Natural killer cell (primary cell): Measurements from ENCODE around the gene SV2C. TPM values are rescaled to one million over a fixed set of nuclear protein-coding genes. Genes with fewer than 3 reads are reported as not detected.

ENCODE experiments used
- ATAC-seq, 3 donors: fragments of 150-1000 bp in 2 of 3; fragments of 200-7000 bp in 1 of 3; cut with Tn5 transposase; 1 replicate in 1 of 3; 2 replicates in 2 of 3; pipeline ENCODE4 v1.10.0; 2021; ENCODE audit warnings: mild to moderate bottlenecking in 2 of 3, moderate library complexity in 2 of 3
- DNase-seq, 2 donors: peaks; one replicate each; pipeline versions ENCODE4 v3.0.0 to v3.0.0-alpha.2; 2013 to 2021; ENCODE audit warnings: mixed read lengths in 1 of 2
- H3K27ac ChIP-seq: one replicate; pipeline ENCODE4 v1.5.1; 2013; ENCODE audit warnings: mild to moderate bottlenecking, low read length
- H3K27me3 ChIP-seq: one replicate; pipeline ENCODE4 v1.6.1; 2013; ENCODE audit warnings: low read length; ENCODE audit not compliant: control insufficient read depth, insufficient read depth
- H3K36me3 ChIP-seq: one replicate; pipeline ENCODE4 v1.6.1; 2013; ENCODE audit warnings: low read length; ENCODE audit not compliant: control insufficient read depth, insufficient read depth
- H3K4me1 ChIP-seq: one replicate; pipeline ENCODE4 v1.6.1; 2013; ENCODE audit warnings: low read length; ENCODE audit not compliant: control insufficient read depth, insufficient read depth
- H3K4me3 ChIP-seq: one replicate; pipeline ENCODE4 v1.5.1; 2013; ENCODE audit warnings: low read length
- H3K9me3 ChIP-seq: one replicate; pipeline ENCODE4 v1.6.1; 2013; ENCODE audit warnings: low read length; ENCODE audit not compliant: control insufficient read depth, insufficient read depth
- H3K27ac Mint-ChIP-seq, 2 donors: one replicate each; pipeline ENCODE4 v1.8.0; 2022; ENCODE audit warnings: mild to moderate bottlenecking in 2 of 2, mixed read lengths in 2 of 2, moderate library complexity in 1 of 2
- H3K27me3 Mint-ChIP-seq, 2 donors: one replicate each; pipeline ENCODE4 v1.8.0; 2022; ENCODE audit warnings: low read depth in 2 of 2, mixed read lengths in 2 of 2
- H3K36me3 Mint-ChIP-seq: one replicate; pipeline ENCODE4 v1.8.0; 2022; ENCODE audit warnings: mixed read lengths
- H3K4me1 Mint-ChIP-seq, 2 donors: one replicate each; pipeline ENCODE4 v1.8.0; 2022; ENCODE audit warnings: mixed read lengths in 2 of 2
- H3K4me3 Mint-ChIP-seq: one replicate; pipeline ENCODE4 v1.8.0; 2022; ENCODE audit warnings: mild to moderate bottlenecking, moderate library complexity, mixed read lengths
- H3K9me3 Mint-ChIP-seq, 2 donors: one replicate each; pipeline ENCODE4 v1.8.0; 2022; ENCODE audit warnings: mixed read lengths in 2 of 2
- WGBS: methylation state at CpG from one replicate; pipeline ENCODE4 v1.1.7; 2013; ENCODE audit warnings: missing lambda C conversion rate; ENCODE audit not compliant: insufficient coverage; 5-methylcytosine and 5-hydroxymethylcytosine counted together
- intact Hi-C: fragments of 100-400 bp; cut with micrococcal nuclease; formaldehyde crosslinking; loops from one replicate; pipeline ENCODE4 v1.14.2; 2022
- total RNA-seq, 4 donors: library from RNA; stranded (reverse); fragments of 120-200 nt in 1 of 4; gene quantifications; one replicate each; pipeline versions ENCODE4 v1.2.3 to v1.2.4, GENCODE V29; 2013 to 2022
- TF ChIP-seq, protein P1 (sequence below): fragments of 200-600 bp; IDR thresholded peaks from one replicate; pipeline ENCODE4 v1.8.0; 2022; ENCODE audit warnings: antibody characterized with exemption

SV2C gene
- total RNA-seq, 3 donors from 2014 or later (not counting 1 experiment from before 2014, with no cell fraction given): not detected

DNA sequence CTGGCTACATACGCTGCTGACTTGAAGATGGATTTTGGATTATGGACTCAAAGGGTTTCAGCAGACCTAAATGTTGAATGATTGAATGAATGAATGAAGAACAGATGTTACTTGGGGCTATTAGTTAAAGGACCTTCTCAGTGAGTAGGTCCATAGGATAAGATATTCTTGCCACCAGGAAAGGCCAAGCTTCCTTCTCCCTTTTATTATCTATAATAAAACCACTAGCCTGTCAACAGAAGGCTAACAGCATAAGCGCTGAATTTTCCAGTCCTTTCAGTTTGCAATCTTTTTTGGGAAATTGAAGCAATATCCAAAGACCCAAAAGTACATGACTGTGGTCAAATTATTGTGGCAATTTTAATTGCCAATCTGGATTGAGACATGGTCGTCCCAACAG, 113.3 kb downstream of the SV2C start:
- no peaks in the 10 kb centered on the region for H3K36me3 ChIP-seq
- no peaks in the 10 kb centered on the region for H3K27me3 ChIP-seq
- 97% methylated on average over 3 of the region's 3 CpGs for WGBS
- no peaks in the 10 kb centered on the region for H3K36me3 Mint-ChIP-seq
- intact Hi-C loops: no loop called here
- no peak for ATAC-seq
- H3K4me3 ChIP-seq: no peak overlapping the region
- peaks cover 10 to 24% of the 10 kb centered on the region in 2 donors for H3K27me3 Mint-ChIP-seq
- H3K4me1 ChIP-seq: no peaks in the 10 kb centered on the region
- no peak overlapping the region for H3K27ac ChIP-seq
- H3K9me3 ChIP-seq: no peaks in the 10 kb centered on the region
- TF ChIP-seq, protein P1, sequence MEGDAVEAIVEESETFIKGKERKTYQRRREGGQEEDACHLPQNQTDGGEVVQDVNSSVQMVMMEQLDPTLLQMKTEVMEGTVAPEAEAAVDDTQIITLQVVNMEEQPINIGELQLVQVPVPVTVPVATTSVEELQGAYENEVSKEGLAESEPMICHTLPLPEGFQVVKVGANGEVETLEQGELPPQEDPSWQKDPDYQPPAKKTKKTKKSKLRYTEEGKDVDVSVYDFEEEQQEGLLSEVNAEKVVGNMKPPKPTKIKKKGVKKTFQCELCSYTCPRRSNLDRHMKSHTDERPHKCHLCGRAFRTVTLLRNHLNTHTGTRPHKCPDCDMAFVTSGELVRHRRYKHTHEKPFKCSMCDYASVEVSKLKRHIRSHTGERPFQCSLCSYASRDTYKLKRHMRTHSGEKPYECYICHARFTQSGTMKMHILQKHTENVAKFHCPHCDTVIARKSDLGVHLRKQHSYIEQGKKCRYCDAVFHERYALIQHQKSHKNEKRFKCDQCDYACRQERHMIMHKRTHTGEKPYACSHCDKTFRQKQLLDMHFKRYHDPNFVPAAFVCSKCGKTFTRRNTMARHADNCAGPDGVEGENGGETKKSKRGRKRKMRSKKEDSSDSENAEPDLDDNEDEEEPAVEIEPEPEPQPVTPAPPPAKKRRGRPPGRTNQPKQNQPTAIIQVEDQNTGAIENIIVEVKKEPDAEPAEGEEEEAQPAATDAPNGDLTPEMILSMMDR: no peak
- no peaks in the 10 kb centered on the region for H3K9me3 Mint-ChIP-seq
- no peak overlapping the region for H3K4me3 Mint-ChIP-seq
- no peak for DNase-seq
- peaks cover 0 to 6% of the 10 kb centered on the region in 2 donors for H3K4me1 Mint-ChIP-seq
- H3K27ac Mint-ChIP-seq: no peak overlapping the region

DNA sequence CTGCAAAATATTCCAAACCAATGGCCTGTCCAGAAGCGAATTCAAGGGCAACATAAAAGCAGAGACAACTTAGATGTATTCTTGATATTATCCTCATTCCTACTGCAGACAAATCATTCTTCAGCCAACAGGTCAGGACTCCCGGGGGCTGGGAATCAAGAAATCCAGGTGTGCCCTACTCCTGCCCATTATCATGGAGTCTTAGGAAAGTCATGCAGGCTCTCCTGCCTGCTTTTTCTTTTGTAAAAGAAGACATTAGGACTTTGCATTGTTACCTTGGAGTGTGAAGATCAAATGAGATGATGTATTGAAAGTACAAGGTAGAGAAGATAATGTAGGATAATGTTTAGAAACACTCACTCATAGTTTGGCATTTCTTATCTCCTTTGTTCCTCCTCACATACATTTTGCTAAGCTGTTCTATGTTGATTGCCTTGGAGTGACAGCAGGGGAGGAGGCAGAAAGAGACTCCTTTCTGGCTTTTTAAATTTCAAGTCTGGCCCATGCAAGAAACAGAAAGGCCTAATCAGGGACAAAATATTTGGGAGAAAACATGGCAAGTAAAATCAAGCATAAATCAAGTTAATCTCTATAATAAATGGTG, 113.8 kb downstream of the SV2C start:
- no peaks in the 10 kb centered on the region for H3K9me3 Mint-ChIP-seq
- H3K36me3 Mint-ChIP-seq: no peaks in the 10 kb centered on the region
- Histone ChIP-seq H3K27me3 (no peaks in the 10 kb centered on the region), H3K4me3 (no peak overlapping the region), H3K9me3 (no peaks in the 10 kb centered on the region), H3K36me3 (no peaks in the 10 kb centered on the region), H3K27ac (no peak overlapping the region), H3K4me1 (no peaks in the 10 kb centered on the region)
- intact Hi-C loops: no loop called here
- H3K27me3 Mint-ChIP-seq: peaks cover 10 to 24% of the 10 kb centered on the region in 2 donors
- peaks cover 0 to 6% of the 10 kb centered on the region in 2 donors for H3K4me1 Mint-ChIP-seq
- H3K27ac Mint-ChIP-seq: no peak overlapping the region
- TF ChIP-seq, protein P1: no peak
- H3K4me3 Mint-ChIP-seq: no peak overlapping the region
- no peak for ATAC-seq
- 88% methylated on average over 2 of the region's 2 CpGs for WGBS
- DNase-seq: no peak

DNA sequence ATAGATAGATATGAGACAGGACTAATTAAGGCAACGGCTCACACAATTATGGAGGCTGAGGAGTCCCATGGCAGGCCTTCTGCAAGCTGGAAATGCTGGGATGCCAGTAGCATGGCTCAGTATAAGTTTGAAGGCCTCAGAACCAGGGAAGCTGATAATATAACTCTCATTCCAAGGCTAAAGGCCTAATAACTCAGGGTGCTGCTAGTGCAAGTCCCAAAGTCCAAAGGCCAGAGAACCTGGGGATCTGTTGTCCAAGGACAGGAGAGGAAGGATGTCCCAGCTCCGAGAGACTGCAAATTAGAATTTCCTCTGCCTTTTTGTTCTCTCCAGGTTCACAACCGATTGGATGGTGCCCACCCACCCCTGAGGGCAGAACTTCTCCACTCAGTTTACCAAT, 114.5 kb downstream of the SV2C start:
- Mint-ChIP-seq H3K27ac (no peak overlapping the region), H3K4me1 (peaks cover 0 to 6% of the 10 kb centered on the region in 2 donors), H3K9me3 (no peaks in the 10 kb centered on the region), H3K36me3 (no peaks in the 10 kb centered on the region), H3K4me3 (no peak overlapping the region), H3K27me3 (peaks cover 10 to 22% of the 10 kb centered on the region in 2 donors)
- H3K36me3 ChIP-seq: no peaks in the 10 kb centered on the region
- TF ChIP-seq, protein P1: no peak
- no peaks in the 10 kb centered on the region for H3K4me1 ChIP-seq
- no peaks in the 10 kb centered on the region for H3K9me3 ChIP-seq
- no peak overlapping the region for H3K4me3 ChIP-seq
- DNase-seq (no peak), ATAC-seq (no peak)
- WGBS: 96% methylated on average over 3 of the region's 3 CpGs
- no peaks in the 10 kb centered on the region for H3K27me3 ChIP-seq
- H3K27ac ChIP-seq: no peak overlapping the region
- intact Hi-C loops: no loop called here
